H1 (cell line): ENCODE results near the gene HTRA2. TPM values are rescaled to one million over a fixed set of nuclear protein-coding genes. Genes with fewer than 3 reads are reported as not detected.
A peak's percentile ranks its signal among the peaks of the same experiment; 100 is the strongest.

Experiments used
- CTCF ChIA-PET: fragments of 300-600 bp; sonication (Branson Sonifier 250); formaldehyde crosslinking; loops from one replicate; lab custom pipeline; 2021; ENCODE audit not compliant: partially characterized antibody; lab: Charles Lee
- POLR2A ChIA-PET: fragments of 300-600 bp; sonication (Branson Sonifier 250); formaldehyde crosslinking; loops from one replicate; lab custom pipeline; 2021; ENCODE audit warnings: inconsistent platforms; ENCODE audit not compliant: partially characterized antibody; lab: Charles Lee
- DNase-seq, 2 experiments: peaks; one replicate each; pipeline versions ENCODE4 v3.0.0 to v3.0.0-alpha.2; 2010 to 2022; ENCODE audit warnings: low spot score in 2 of 2, low read depth in 1 of 2, mixed read lengths in 1 of 2
- FAIRE-seq: peaks from 2 replicates; lab custom pipeline; 2011; peaks lifted over from hg19 to GRCh38; lab: Jason Lieb, UNC
- H2AFZ ChIP-seq: 2 replicates; pipeline ENCODE4 v1.8.1; 2012; ENCODE audit warnings: low read length, inconsistent platforms
- H2AK5ac ChIP-seq: 2 replicates; pipeline ENCODE4 v1.6.1; 2013; ENCODE audit warnings: low read depth, low read length
- H2BK120ac ChIP-seq: replicated peaks from 2 replicates; pipeline ENCODE3; 2013; ENCODE audit warnings: low read depth, low read length, inconsistent platforms
- H2BK12ac ChIP-seq: 2 replicates; pipeline ENCODE4 v1.6.1; 2013; ENCODE audit warnings: low read depth, low read length
- H2BK15ac ChIP-seq: 2 replicates; pipeline ENCODE4 v1.6.1; 2013; ENCODE audit warnings: low read length
- H2BK20ac ChIP-seq: 2 replicates; pipeline ENCODE4 v1.6.1; 2013; ENCODE audit warnings: low read length
- H2BK5ac ChIP-seq: 2 replicates; pipeline ENCODE4 v1.6.1; 2013; ENCODE audit warnings: low read depth, low read length
- H3K14ac ChIP-seq: 2 replicates; pipeline ENCODE4 v1.6.1; 2013; ENCODE audit warnings: inconsistent platforms; ENCODE audit not compliant: insufficient read length
- H3K18ac ChIP-seq: 2 replicates; pipeline ENCODE4 v1.6.1; 2013; ENCODE audit warnings: low read length; ENCODE audit errors: extremely low read depth
- H3K23ac ChIP-seq: 2 replicates; pipeline ENCODE4 v1.6.1; 2013; ENCODE audit warnings: inconsistent platforms; ENCODE audit not compliant: insufficient read length
- H3K23me2 ChIP-seq: 2 replicates; pipeline ENCODE4 v1.6.1; 2013; ENCODE audit warnings: low read depth, low read length
- H3K27ac ChIP-seq: 2 replicates; pipeline ENCODE4 v1.6.1; 2011; ENCODE audit warnings: low read depth, low read length, inconsistent platforms
- H3K27me3 ChIP-seq, 4 experiments: replicated peaks in 1 of 4; 1 replicate in 1 of 4; 2 replicates in 3 of 4; pipeline versions ENCODE4 v1.6.1 to v1.8.1; 2011 to 2013; ENCODE audit warnings: low read length in 3 of 4, mild to moderate bottlenecking in 3 of 4, inconsistent platforms in 2 of 4, mixed read lengths in 2 of 4, moderate library complexity in 1 of 4; ENCODE audit not compliant: control insufficient read depth in 3 of 4, insufficient read depth in 3 of 4; ENCODE audit errors: extremely low read depth in 1 of 4
- H3K36me3 ChIP-seq, 4 experiments: 2 replicates each; pipeline versions ENCODE4 v1.6.1 to v1.8.1; 2011 to 2013; ENCODE audit warnings: mild to moderate bottlenecking in 4 of 4, low read length in 3 of 4, moderate library complexity in 2 of 4, control low read depth in 1 of 4, inconsistent platforms in 1 of 4; ENCODE audit not compliant: insufficient read depth in 4 of 4, control insufficient read depth in 2 of 4
- H3K4ac ChIP-seq: replicated peaks from 2 replicates; pipeline ENCODE3; 2013; ENCODE audit warnings: low read length, low read depth, mixed read lengths, inconsistent platforms; ENCODE audit not compliant: insufficient read length
- H3K4me1 ChIP-seq, 4 experiments: replicated peaks in 1 of 4; 1 replicate in 1 of 4; 2 replicates in 3 of 4; pipeline versions ENCODE4 v1.6.1 to v1.8.1; 2011 to 2013; ENCODE audit warnings: low read length in 3 of 4, inconsistent platforms in 2 of 4, mixed read lengths in 1 of 4; ENCODE audit not compliant: insufficient read depth in 4 of 4, control insufficient read depth in 3 of 4
- H3K4me2 ChIP-seq, 2 experiments: 2 replicates each; pipeline versions ENCODE4 v1.6.1 to v1.8.1; 2011 to 2013; ENCODE audit warnings: low read depth in 2 of 2, low read length in 2 of 2, control low read depth in 1 of 2, inconsistent platforms in 1 of 2, mild to moderate bottlenecking in 1 of 2; ENCODE audit not compliant: insufficient read depth in 1 of 2
- H3K4me3 ChIP-seq, 4 experiments: fragments of 200-600, 300-600 bp in 1 of 4; sonication (generic), shearing (Covaris generic), sonication (Bioruptor Twin) in 1 of 4; 2 replicates each; pipeline versions ENCODE4 v1.5.1 to v1.8.1; 2011 to 2016; ENCODE audit warnings: low read length in 4 of 4, low read depth in 3 of 4, control low read depth in 2 of 4, inconsistent platforms in 2 of 4, mild to moderate bottlenecking in 2 of 4, mixed read lengths in 1 of 4, moderate library complexity in 1 of 4; ENCODE audit not compliant: insufficient read depth in 2 of 4; ENCODE audit errors: extremely low read depth in 1 of 4
- H3K56ac ChIP-seq: replicated peaks from 2 replicates; pipeline ENCODE3; 2013; ENCODE audit warnings: low read depth, mild to moderate bottlenecking, mixed read lengths, low read length, inconsistent platforms; ENCODE audit not compliant: insufficient read length
- H3K79me1 ChIP-seq: 2 replicates; pipeline ENCODE4 v1.6.1; 2013; ENCODE audit warnings: low read depth, low read length, control low read depth
- H3K79me2 ChIP-seq, 2 experiments: 2 replicates each; pipeline versions ENCODE4 v1.6.1 to v1.8.1; 2012 to 2013; ENCODE audit warnings: low read length in 2 of 2, mild to moderate bottlenecking in 2 of 2, inconsistent platforms in 1 of 2; ENCODE audit not compliant: insufficient read depth in 2 of 2, control insufficient read depth in 1 of 2
- H3K9ac ChIP-seq, 4 experiments: replicated peaks in 1 of 4; 1 replicate in 1 of 4; 2 replicates in 3 of 4; pipeline versions ENCODE4 v1.6.1 to v1.8.1; 2011 to 2013; ENCODE audit warnings: low read depth in 3 of 4, low read length in 3 of 4, control low read depth in 2 of 4, mild to moderate bottlenecking in 2 of 4, moderate library complexity in 2 of 4, inconsistent platforms in 1 of 4; ENCODE audit errors: extremely low read depth in 1 of 4
- H3K9me3 ChIP-seq, 2 experiments: 2 replicates each; pipeline versions ENCODE4 v1.6.1 to v1.8.1; 2012 to 2013; ENCODE audit warnings: mild to moderate bottlenecking in 2 of 2, moderate library complexity in 2 of 2, control low read depth in 1 of 2, inconsistent platforms in 1 of 2, low read depth in 1 of 2, low read length in 1 of 2, mixed read lengths in 1 of 2; ENCODE audit not compliant: insufficient read depth in 2 of 2
- H4K20me1 ChIP-seq, 2 experiments: replicated peaks in 1 of 2; 2 replicates each; pipeline versions ENCODE3 to v1.8.1; 2011 to 2013; ENCODE audit warnings: inconsistent platforms in 2 of 2, low read length in 2 of 2, mild to moderate bottlenecking in 1 of 2; ENCODE audit not compliant: insufficient read depth in 2 of 2, control insufficient read depth in 1 of 2
- H4K5ac ChIP-seq: 2 replicates; pipeline ENCODE4 v1.6.1; 2013; ENCODE audit warnings: low read length, low read depth, mixed read lengths, inconsistent platforms; ENCODE audit not compliant: insufficient read length
- H4K8ac ChIP-seq: 2 replicates; pipeline ENCODE4 v1.8.0; 2013; ENCODE audit warnings: mild to moderate bottlenecking, moderate library complexity, low read length, inconsistent platforms; ENCODE audit not compliant: insufficient read depth; ENCODE audit errors: extremely low read depth
- H4K91ac ChIP-seq: replicated peaks from 2 replicates; pipeline ENCODE3; 2013; ENCODE audit warnings: low read length, mixed read lengths, inconsistent platforms; ENCODE audit not compliant: insufficient read length
- MAFK ChIP-seq: IDR thresholded peaks from 2 replicates; pipeline ENCODE4 v1.6.1; 2012; ENCODE audit warnings: low read depth, mild to moderate bottlenecking, improper control_type of control experiment, low read length
- SRF ChIP-seq: IDR thresholded peaks from 2 replicates; pipeline ENCODE4 v1.6.1; 2011; ENCODE audit warnings: mild to moderate bottlenecking, low read depth, low read length, moderate library complexity
- TEAD4 ChIP-seq: IDR thresholded peaks from 2 replicates; pipeline ENCODE4 v1.6.1; 2012; ENCODE audit warnings: low read depth, low read length, inconsistent platforms, mixed read lengths
- WGBS, 2 experiments: shearing (Covaris generic) in 1 of 2; methylation state at CpG; one replicate each; pipeline versions ENCODE4 v1.1.6 to v1.1.7; 2013 to 2015; ENCODE audit warnings: low lambda C conversion rate in 2 of 2, mixed read lengths in 2 of 2, inconsistent platforms in 1 of 2, low coverage in 1 of 2, missing lambda C conversion rate in 1 of 2; ENCODE audit not compliant: insufficient replicate concordance in 2 of 2, insufficient coverage in 1 of 2, insufficient read length in 1 of 2; ENCODE audit errors: extremely low coverage in 1 of 2, missing lambda C conversion rate in 1 of 2; 5-methylcytosine and 5-hydroxymethylcytosine counted together
- polyA plus RNA-seq, 7 experiments: library from polyadenylated mRNA; depleted of rRNA in 3 of 7; stranded (reverse) in 5 of 7; unstranded in 2 of 7; fragments of >200 nt in 5 of 7; fragments of 200-250 nt in 2 of 7; gene quantifications; 1 replicate in 5 of 7; 2 replicates in 1 of 7; 4 replicates in 1 of 7; pipeline versions ENCODE4 v1.2.1 to v1.2.3, GENCODE V29; 2011 to 2013; ENCODE audit warnings: missing spikeins in 2 of 7, mixed read lengths in 2 of 7
- total RNA-seq: library from RNA; stranded (reverse); fragmentation: NEBNext Ultra II Directional; extraction: Animal tissue kit (Norgen Biotek cat#: 25700); gene quantifications from 2 replicates; pipeline ENCODE4 v1.2.1, GENCODE V29; 2021

HTRA2 gene
- total and polyA plus RNA-seq, 2 of the 8 experiments (the other 6 are each of a cell fraction or from before 2014, with no cell fraction given): 21.6 to 37.6 TPM

DNA sequence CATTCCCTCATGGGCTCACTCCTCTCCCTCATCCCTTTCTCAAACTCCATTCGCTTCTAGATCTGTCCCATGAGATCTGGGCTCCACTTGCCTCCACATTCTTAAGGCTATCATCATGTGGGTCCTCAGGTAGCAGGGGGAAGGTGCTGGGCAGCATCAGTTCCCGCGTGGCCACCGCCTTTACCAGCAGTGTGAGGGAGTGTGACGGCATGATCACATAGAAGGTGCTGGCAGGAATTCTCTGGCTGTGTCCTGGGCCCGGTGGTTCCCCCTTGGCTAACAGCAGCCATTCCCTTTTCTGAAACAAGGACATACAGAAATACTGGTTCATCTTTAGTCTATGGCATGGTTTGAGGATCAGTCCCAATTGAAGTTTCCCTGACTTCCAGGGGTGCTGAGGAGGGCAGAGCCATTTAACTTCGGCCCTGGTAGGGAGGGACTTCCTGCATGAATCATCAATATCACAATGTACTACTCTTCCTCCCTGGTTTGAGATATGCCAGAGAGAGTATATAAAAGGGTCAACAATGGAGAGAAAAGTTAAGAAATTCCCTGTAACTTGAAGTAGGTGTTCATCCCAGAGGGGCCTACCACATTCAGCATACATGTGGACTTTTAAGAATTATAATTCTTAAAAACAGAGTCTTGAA lies 32.5 kb downstream of the HTRA2 start:
- H2BK12ac ChIP-seq: peak overlapping the region; percentile 71; the same call in 1 of the 2 replicates
- no peak overlapping the region for H2BK20ac ChIP-seq
- no peak overlapping the region; the same call in 1 of the 2 replicates for H2BK5ac ChIP-seq
- no peak for DNase-seq
- H2AK5ac ChIP-seq: no peak overlapping the region
- no peak overlapping the region for H3K4me3 ChIP-seq
- H3K23ac ChIP-seq: no peak overlapping the region
- H3K4me2 ChIP-seq: no peak overlapping the region
- H2AFZ ChIP-seq: no peak overlapping the region
- no peak overlapping the region for H3K27ac ChIP-seq
- H3K9ac ChIP-seq: no peak overlapping the region
- TF ChIP-seq MAFK: no peak
- no peak for TF ChIP-seq TEAD4
- no peak for TF ChIP-seq SRF
- 0 out of 2 replicates have a peak, but pooled peaks cover 2% of the 10 kb centered on the region for H3K79me1 ChIP-seq
- peaks cover 0 to 6% (median 2%) of the 10 kb centered on the region in 4 experiments; a peak in 5 of 7 replicates for H3K4me1 ChIP-seq
- H3K23me2 ChIP-seq: no peaks in the 10 kb centered on the region
- WGBS, 2 experiments: 83% methylated on average over 7 of the region's 7 CpGs; no CpG with 5 or more reads in 1 of the 2 experiments
- H3K4ac ChIP-seq: no peak overlapping the region
- no peak overlapping the region for H4K91ac ChIP-seq
- H3K18ac ChIP-seq: no peak overlapping the region
- H2BK120ac ChIP-seq: no peak overlapping the region
- H3K56ac ChIP-seq: no peak overlapping the region
- no peak overlapping the region for H3K14ac ChIP-seq
- no peaks in the 10 kb centered on the region for H3K36me3 ChIP-seq
- CTCF ChIA-PET: interaction anchor here (0.9 to 7.5 kb wide), 2 partner anchors 25 kb away, joined by 4 to 56 read pairs; no protein-coding TSS in a partner anchor
- peaks cover 0 to 9% (median 3%) of the 10 kb centered on the region in 4 experiments; a peak in 3 of 7 replicates for H3K27me3 ChIP-seq
- no peak overlapping the region for H4K5ac ChIP-seq
- H4K20me1 ChIP-seq: no peaks in the 10 kb centered on the region
- H2BK15ac ChIP-seq: no peak overlapping the region
- no peak for FAIRE-seq
- no peak overlapping the region for H4K8ac ChIP-seq
- H3K9me3 ChIP-seq: no peaks in the 10 kb centered on the region
- POLR2A ChIA-PET: no interaction called here
- no peaks in the 10 kb centered on the region for H3K79me2 ChIP-seq
